ENCODE measurements around the gene PLPP4.

Gene PLPP4

GRCh38 chr10:120457431-120458172 lies 575 bp downstream of the PLPP4 start:
- no peak for DNase-seq

- no peak for DNase-seq
Measured at GRCh38 chr10:120458432-120458831, 1.4 kb downstream of the PLPP4 start.

GRCh38 chr10:120459185-120459584 lies 2.2 kb downstream of the PLPP4 start:
- no peak for DNase-seq

- DNase-seq: no peak
Measured at GRCh38 chr10:120460186-120460585, 3.2 kb downstream of the PLPP4 start.

- DNase-seq: no peak
Measured at GRCh38 chr10:120460776-120461175, 3.7 kb downstream of the PLPP4 start.

GRCh38 chr10:120462018-120462682 lies 5.1 kb downstream of the PLPP4 start:
- DNase-seq: no peak

GRCh38 chr10:120465138-120465537 lies 8.1 kb downstream of the PLPP4 start:
- DNase-seq: no peak

- DNase-seq: no peak
Measured at GRCh38 chr10:120466006-120466405, 9.0 kb downstream of the PLPP4 start.

- no peak for DNase-seq
Measured at GRCh38 chr10:120473593-120473992, 16.6 kb downstream of the PLPP4 start.

- DNase-seq: no peak
Measured at GRCh38 chr10:120474956-120475355, 17.9 kb downstream of the PLPP4 start.

- DNase-seq: no peak
Measured at GRCh38 chr10:120475844-120476791, 19.1 kb downstream of the PLPP4 start.

- no peak for DNase-seq
Measured at GRCh38 chr10:120477021-120477742, 20.2 kb downstream of the PLPP4 start.

- DNase-seq: no peak
Measured at GRCh38 chr10:120477743-120478141, 20.7 kb downstream of the PLPP4 start.

GRCh38 chr10:120478386-120478785 lies 21.4 kb downstream of the PLPP4 start:
- no peak for DNase-seq

- no peak for DNase-seq
Measured at GRCh38 chr10:120479506-120479905, 22.5 kb downstream of the PLPP4 start.

GRCh38 chr10:120480065-120480600 lies 23.1 kb downstream of the PLPP4 start:
- no peak for DNase-seq

GRCh38 chr10:120480848-120481247 lies 23.8 kb downstream of the PLPP4 start:
- DNase-seq: no peak

- no peak for DNase-seq
Measured at GRCh38 chr10:120483006-120483405, 26.0 kb downstream of the PLPP4 start.

GRCh38 chr10:120483651-120484301 lies 26.7 kb downstream of the PLPP4 start:
- no peak for DNase-seq

GRCh38 chr10:120485946-120486345 lies 28.9 kb downstream of the PLPP4 start:
- DNase-seq: no peak

GRCh38 chr10:120486671-120487205 lies 29.7 kb downstream of the PLPP4 start:
- no peak for DNase-seq

- DNase-seq: no peak
Measured at GRCh38 chr10:120490288-120490687, 33.3 kb downstream of the PLPP4 start.

Data from NCI-H1105 treated with DMSO at 0.1 percent for 48 hours (cell line).